H1 (cell line): Measurements from ENCODE around the gene RAB34.

Experiments used
- BCL11A ChIP-seq, 2 experiments: IDR thresholded peaks; one replicate each; pipeline ENCODE4 v1.6.1; 2011; ENCODE audit warnings: low read depth in 2 of 2, low read length in 2 of 2, mild to moderate bottlenecking in 2 of 2
- CTCF ChIP-seq, 3 experiments: IDR thresholded peaks; 1 replicate in 2 of 3; 2 replicates in 1 of 3; pipeline versions ENCODE4 v1.5.1 to v1.6.1; 2011; ENCODE audit warnings: low read length in 3 of 3, mild to moderate bottlenecking in 3 of 3, inconsistent platforms in 2 of 3, low read depth in 1 of 3, moderate library complexity in 1 of 3; ENCODE audit not compliant: insufficient read depth in 1 of 3; ENCODE audit errors: control extremely low read depth in 1 of 3
- EZH2 ChIP-seq: fragments of 200-600 bp; sonication (generic); IDR thresholded peaks from 2 replicates; pipeline ENCODE4 v1.7.1; 2012; ENCODE audit warnings: low read depth, mild to moderate bottlenecking, moderate library complexity, low read length, inconsistent platforms; ENCODE audit not compliant: severe bottlenecking
- GABPA ChIP-seq: IDR thresholded peaks from 2 replicates; pipeline ENCODE4 v1.6.1; 2011; ENCODE audit warnings: mild to moderate bottlenecking, low read length, moderate library complexity, borderline replicate concordance; ENCODE audit not compliant: insufficient read depth
- JUN ChIP-seq: IDR thresholded peaks from 2 replicates; pipeline ENCODE4 v1.6.1; 2011; ENCODE audit warnings: low read depth, mild to moderate bottlenecking, improper control_type of control experiment, low read length
- POLR2A ChIP-seq, 2 experiments: IDR thresholded peaks; 1 replicate in 1 of 2; 2 replicates in 1 of 2; pipeline ENCODE4 v1.6.1; 2011; ENCODE audit warnings: low read depth in 2 of 2, low read length in 2 of 2, mild to moderate bottlenecking in 2 of 2; ENCODE audit errors: control extremely low read depth in 1 of 2
- POLR2AphosphoS5 ChIP-seq: IDR thresholded peaks from 2 replicates; pipeline ENCODE4 v1.6.1; 2011; ENCODE audit warnings: low read depth, low read length
- RAD21 ChIP-seq, 2 experiments: IDR thresholded peaks in 1 of 2; conservative IDR thresholded peaks in 1 of 2; 2 replicates each; pipeline ENCODE4 v1.6.1; 2011; ENCODE audit warnings: low read depth in 2 of 2, low read length in 2 of 2, improper control_type of control experiment in 1 of 2, inconsistent platforms in 1 of 2, mild to moderate bottlenecking in 1 of 2, moderate library complexity in 1 of 2
- YY1 ChIP-seq: IDR thresholded peaks from 2 replicates; pipeline ENCODE4 v1.6.1; 2011; ENCODE audit warnings: low read depth, mild to moderate bottlenecking, low read length

- TF ChIP-seq POLR2A (IDR thresholded peaks at IDR 0.05; ENCODE audit: control extremely low read depth in 1 of 2, low read depth in 2 of 2, low read length in 2 of 2) (no peak), BCL11A (IDR thresholded peaks at IDR 0.05; ENCODE audit: low read depth in 2 of 2, low read length in 2 of 2) (no peak), RAD21 (IDR thresholded peaks at IDR 0.05 in 1 of 2, conservative IDR thresholded peaks at IDR 0.05 in 1 of 2; ENCODE audit: low read depth in 2 of 2, low read length in 2 of 2) (no peak), CTCF (IDR thresholded peaks at IDR 0.05; ENCODE audit: control extremely low read depth in 1 of 3, insufficient read depth in 1 of 3, low read depth in 1 of 3, low read length in 3 of 3) (no peak), POLR2AphosphoS5 (no peak), GABPA (no peak), YY1 (no peak), JUN (no peak), EZH2 (no peak)
These were observed 23.0 kb upstream of the RAB34 start for GRCh38 chr17:28740406-28741357.
